Mesendoderm (in vitro differentiated cells): ENCODE measurements around the gene ADAM12.

ENCODE experiments used
- DNase-seq: peaks from one replicate; pipeline ENCODE4 v3.0.0; 2013
- H2AK5ac ChIP-seq: 2 replicates; pipeline ENCODE4 v1.6.1; 2013; ENCODE audit warnings: low read length, inconsistent platforms
- H2BK120ac ChIP-seq: 2 replicates; pipeline ENCODE4 v1.6.1; 2013; ENCODE audit warnings: low read depth, mild to moderate bottlenecking, low read length, moderate library complexity, mixed read lengths
- H2BK15ac ChIP-seq: replicated peaks from 2 replicates; pipeline ENCODE4 v1.6.1; 2013; ENCODE audit warnings: low read depth, mild to moderate bottlenecking, moderate library complexity
- H2BK5ac ChIP-seq: 2 replicates; pipeline ENCODE4 v1.6.1; 2013; ENCODE audit warnings: low read length, inconsistent platforms
- H3K18ac ChIP-seq: 2 replicates; pipeline ENCODE4 v1.6.1; 2013; ENCODE audit warnings: mild to moderate bottlenecking, low read length, mixed read lengths
- H3K23ac ChIP-seq: one replicate; pipeline ENCODE4 v1.6.1; 2013; ENCODE audit warnings: low read length
- H3K27ac ChIP-seq: 2 replicates; pipeline ENCODE4 v1.5.1; 2013; ENCODE audit warnings: low read depth, mild to moderate bottlenecking, inconsistent platforms, low read length, moderate library complexity
- H3K27me3 ChIP-seq: 2 replicates; pipeline ENCODE4 v1.6.1; 2013; ENCODE audit warnings: low read length, control low read depth, mild to moderate bottlenecking, inconsistent platforms; ENCODE audit not compliant: insufficient read depth, poor library complexity
- H3K36me3 ChIP-seq: 2 replicates; pipeline ENCODE4 v1.6.1; 2013; ENCODE audit warnings: low read length, inconsistent platforms; ENCODE audit not compliant: control insufficient read depth, insufficient read depth
- H3K4ac ChIP-seq: one replicate; pipeline ENCODE4 v1.6.1; 2013; ENCODE audit warnings: low read depth, mild to moderate bottlenecking, low read length, moderate library complexity
- H3K4me1 ChIP-seq: 2 replicates; pipeline ENCODE4 v1.6.1; 2013; ENCODE audit warnings: low read depth, low read length, inconsistent platforms; ENCODE audit not compliant: control insufficient read depth
- H3K4me2 ChIP-seq: 2 replicates; pipeline ENCODE4 v1.6.1; 2013; ENCODE audit warnings: low read length
- H3K4me3 ChIP-seq: 2 replicates; pipeline ENCODE4 v1.5.1; 2013; ENCODE audit warnings: mild to moderate bottlenecking, low read length
- H3K56ac ChIP-seq: one replicate; pipeline ENCODE4 v1.6.1; 2013; ENCODE audit warnings: low read length
- H3K79me1 ChIP-seq: 2 replicates; pipeline ENCODE4 v1.6.1; 2013; ENCODE audit warnings: low read length, inconsistent platforms
- H3K79me2 ChIP-seq: 2 replicates; pipeline ENCODE4 v1.6.1; 2013; ENCODE audit warnings: mild to moderate bottlenecking, low read length; ENCODE audit not compliant: control insufficient read depth, insufficient read depth
- H3K9ac ChIP-seq: 2 replicates; pipeline ENCODE4 v1.6.1; 2013; ENCODE audit warnings: low read length, inconsistent platforms
- H4K5ac ChIP-seq: one replicate; pipeline ENCODE4 v1.6.1; 2013; ENCODE audit warnings: low read length
- H4K8ac ChIP-seq: one replicate; pipeline ENCODE4 v1.6.1; 2013; ENCODE audit warnings: low read depth, mild to moderate bottlenecking, control low read depth, low read length, moderate library complexity
- WGBS: extraction: QIAGEN DNeasy Blood & Tissue Kit; methylation state at CpG from one replicate; pipeline ENCODE4 v1.1.7; 2013; ENCODE audit warnings: low lambda C conversion rate, missing lambda C conversion rate; ENCODE audit not compliant: insufficient coverage; ENCODE audit errors: extremely low coverage; 5-methylcytosine and 5-hydroxymethylcytosine counted together

The ADAM12 gene

GRCh38 chr10:126272526-126272925 is 115.8 kb downstream of the ADAM12 start:
- Histone ChIP-seq H4K5ac (no peak overlapping the region), H3K4ac (no peak overlapping the region), H3K79me1 (no peaks in the 10 kb centered on the region), H2AK5ac (no peak overlapping the region), H2BK120ac (no peak overlapping the region), H2BK5ac (no peak overlapping the region), H2BK15ac (no peak overlapping the region), H3K4me2 (no peak overlapping the region), H3K27me3 (no peaks in the 10 kb centered on the region), H3K23ac (no peak overlapping the region), H3K4me3 (no peak overlapping the region), H3K9ac (no peak overlapping the region), H3K36me3 (no peaks in the 10 kb centered on the region), H3K18ac (no peak overlapping the region), H3K56ac (no peak overlapping the region), H3K27ac (no peak overlapping the region), H4K8ac (no peak overlapping the region), H3K79me2 (no peaks in the 10 kb centered on the region), H3K4me1 (no peaks in the 10 kb centered on the region)
- DNase-seq = no peak
- WGBS = no CpG with 5 or more reads among the region's 2 CpGs

- no peak overlapping the region for H3K18ac ChIP-seq
- H2BK120ac ChIP-seq = no peak overlapping the region
- no peaks in the 10 kb centered on the region for H3K79me1 ChIP-seq
- no peak overlapping the region for H3K27ac ChIP-seq
- H2BK15ac ChIP-seq = no peak overlapping the region
- no peaks in the 10 kb centered on the region for H3K27me3 ChIP-seq
- H3K23ac ChIP-seq = no peak overlapping the region
- no peak overlapping the region for H3K4me2 ChIP-seq
- H3K79me2 ChIP-seq = no peaks in the 10 kb centered on the region
- no peak for DNase-seq
- H3K56ac ChIP-seq = no peak overlapping the region
- H3K4ac ChIP-seq = no peak overlapping the region
- no peaks in the 10 kb centered on the region for H3K36me3 ChIP-seq
- H2AK5ac ChIP-seq = no peak overlapping the region
- H3K4me3 ChIP-seq = no peak overlapping the region
- H2BK5ac ChIP-seq = no peak overlapping the region
- no CpG with 5 or more reads among the region's 5 CpGs for WGBS
- H3K9ac ChIP-seq = no peak overlapping the region
- H4K5ac ChIP-seq = no peak overlapping the region
- no peak overlapping the region for H4K8ac ChIP-seq
- no peaks in the 10 kb centered on the region for H3K4me1 ChIP-seq
Observed at GRCh38 chr10:126270111-126270510, 118.2 kb downstream of the ADAM12 start.

DNA sequence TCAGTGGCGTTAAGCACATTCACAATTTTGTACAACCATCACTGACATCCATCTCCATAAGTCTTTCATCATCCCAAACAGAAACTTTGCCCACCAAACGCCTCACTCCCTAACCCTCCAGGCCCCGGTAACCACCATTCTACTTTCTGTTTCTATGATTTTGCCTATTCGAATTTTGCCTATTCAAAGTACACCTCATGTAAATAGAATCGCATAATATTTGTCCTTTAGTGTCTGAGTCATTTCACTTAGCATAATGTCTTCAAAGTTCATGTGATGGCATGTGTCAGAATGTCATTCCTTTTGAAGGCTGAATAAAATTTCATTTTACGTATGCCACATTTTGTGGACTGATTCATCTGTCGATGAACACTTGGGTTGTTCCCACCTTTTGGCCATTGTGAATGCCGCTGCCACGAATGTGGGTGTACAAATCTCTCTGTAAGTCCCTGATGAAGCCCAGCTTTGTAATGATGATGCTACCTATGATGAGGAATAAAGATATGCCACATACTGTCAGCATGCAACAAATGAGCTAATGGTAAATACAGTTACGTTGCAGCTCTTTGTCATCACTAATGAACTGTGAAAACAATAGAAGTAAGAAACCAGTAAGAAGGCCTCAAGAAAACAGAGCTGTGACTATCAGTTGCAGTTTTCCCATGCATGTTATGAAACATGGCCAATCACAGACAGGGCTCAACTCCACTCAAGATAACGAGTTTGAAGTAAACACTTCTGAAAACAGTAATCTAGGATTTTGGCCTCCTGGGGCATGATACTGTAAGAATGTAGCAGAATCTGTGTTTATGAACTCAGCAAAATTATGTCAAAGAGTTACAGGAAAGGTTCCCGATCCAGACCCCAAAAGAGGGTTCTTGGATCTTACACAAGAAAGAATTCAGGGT is 120.0 kb downstream of the ADAM12 start:
- Histone ChIP-seq H3K79me2 (no peaks in the 10 kb centered on the region), H2AK5ac (no peak overlapping the region), H3K4me3 (no peak overlapping the region), H3K56ac (no peak overlapping the region), H3K79me1 (no peaks in the 10 kb centered on the region), H2BK120ac (no peak overlapping the region), H3K36me3 (no peaks in the 10 kb centered on the region), H4K8ac (no peak overlapping the region), H3K23ac (no peak overlapping the region), H3K18ac (no peak overlapping the region), H3K4me2 (no peak overlapping the region), H4K5ac (no peak overlapping the region), H3K9ac (no peak overlapping the region), H3K27me3 (no peaks in the 10 kb centered on the region), H2BK5ac (no peak overlapping the region), H2BK15ac (no peak overlapping the region), H3K4me1 (no peaks in the 10 kb centered on the region), H3K4ac (no peak overlapping the region), H3K27ac (no peak overlapping the region)
- no peak for DNase-seq
- WGBS = no CpG with 5 or more reads among the region's 12 CpGs

DNA sequence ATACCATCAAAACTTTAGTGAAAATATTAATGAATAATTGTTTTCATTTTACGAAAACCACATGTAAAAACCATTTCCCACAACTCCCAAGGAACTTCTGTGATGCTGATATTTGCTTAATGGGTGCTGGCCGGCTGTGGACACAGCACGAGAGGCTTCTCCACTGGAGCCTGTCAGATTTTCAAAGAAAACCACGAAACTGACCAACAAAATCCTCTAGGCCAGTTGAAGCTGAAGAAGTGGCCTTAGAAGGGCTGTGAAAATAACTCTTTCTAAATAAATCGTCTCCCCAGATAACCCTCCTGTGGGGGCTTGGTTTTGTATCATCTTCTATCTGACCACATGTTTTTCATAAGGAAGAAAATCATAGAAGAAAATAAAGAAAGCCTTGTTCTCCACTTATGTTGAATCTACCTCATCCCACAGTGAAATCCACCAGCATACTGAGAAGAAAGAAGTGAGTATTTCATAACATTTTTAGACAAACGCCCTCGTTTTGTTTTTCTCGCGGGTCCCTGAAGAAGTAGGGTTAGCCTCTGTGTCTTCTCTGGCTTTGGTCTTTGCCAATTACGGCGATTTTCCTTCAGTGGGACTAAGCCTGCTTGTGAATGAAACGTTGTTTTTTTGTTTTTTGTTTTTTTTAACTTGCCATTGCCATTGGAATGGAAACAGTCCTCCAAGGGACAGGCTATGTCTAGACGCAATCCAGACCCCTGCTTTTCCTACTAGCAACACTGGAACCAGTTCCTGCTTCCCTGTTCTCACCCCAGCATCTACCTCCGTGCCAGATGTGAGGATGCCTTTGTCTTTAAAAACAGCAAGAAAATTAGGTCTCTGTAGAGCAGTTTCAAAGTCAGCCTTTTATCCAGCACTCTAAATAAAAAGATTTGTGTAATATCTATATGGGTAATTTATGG is 123.9 kb downstream of the ADAM12 start:
- Histone ChIP-seq H4K8ac (no peak overlapping the region), H3K79me1 (no peaks in the 10 kb centered on the region), H3K23ac (no peak overlapping the region), H3K18ac (no peak overlapping the region), H3K4ac (no peak overlapping the region), H3K79me2 (no peaks in the 10 kb centered on the region), H3K4me2 (no peak overlapping the region), H3K4me1 (no peaks in the 10 kb centered on the region), H3K9ac (no peak overlapping the region), H3K56ac (no peak overlapping the region), H2AK5ac (no peak overlapping the region), H2BK15ac (no peak overlapping the region), H2BK5ac (no peak overlapping the region), H4K5ac (no peak overlapping the region), H3K27ac (no peak overlapping the region), H3K27me3 (no peaks in the 10 kb centered on the region), H3K36me3 (no peaks in the 10 kb centered on the region), H2BK120ac (no peak overlapping the region), H3K4me3 (no peak overlapping the region)
- whole genome bisulfite sequencing = no CpG with 5 or more reads among the region's 14 CpGs
- DNase-seq = no peak

DNA sequence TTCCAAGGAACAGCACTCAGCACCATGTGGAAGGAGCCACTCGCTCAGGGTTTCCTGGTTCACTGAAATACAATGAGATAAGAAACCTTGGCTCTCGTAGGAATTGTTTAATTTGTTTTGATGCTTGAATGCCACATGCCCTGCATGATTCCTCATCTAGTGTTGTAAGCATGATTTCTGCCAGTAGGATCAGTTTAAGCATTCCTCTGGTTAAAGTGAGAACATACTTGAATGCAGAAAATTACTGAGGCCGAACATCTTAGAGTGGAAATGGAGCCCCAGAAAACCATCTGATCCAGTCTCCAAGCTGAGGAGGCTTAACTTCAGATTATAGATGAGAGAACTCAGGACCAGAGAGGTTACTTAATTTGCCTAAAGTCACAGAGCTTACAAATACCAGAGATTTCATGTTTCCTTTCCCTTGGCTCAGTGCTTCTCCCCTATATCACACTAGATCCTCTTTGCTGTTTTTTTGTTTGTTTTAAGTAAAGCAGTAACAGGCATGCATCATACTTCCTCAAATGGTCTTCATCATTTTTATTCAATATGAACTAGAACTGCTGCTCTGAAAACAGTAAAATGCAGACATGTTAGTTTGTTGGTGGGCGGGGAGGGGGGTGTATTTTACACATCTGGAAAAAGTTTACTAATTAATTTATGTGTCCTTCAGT is 125.1 kb downstream of the ADAM12 start:
- Histone ChIP-seq H3K18ac (no peak overlapping the region), H4K5ac (no peak overlapping the region), H3K56ac (no peak overlapping the region), H2BK15ac (no peak overlapping the region), H3K23ac (no peak overlapping the region), H3K4me2 (no peak overlapping the region), H2BK120ac (no peak overlapping the region), H2AK5ac (no peak overlapping the region), H2BK5ac (no peak overlapping the region), H3K36me3 (no peaks in the 10 kb centered on the region), H3K79me1 (no peaks in the 10 kb centered on the region), H3K9ac (no peak overlapping the region), H3K4me1 (no peaks in the 10 kb centered on the region), H3K27me3 (no peaks in the 10 kb centered on the region), H3K4me3 (no peak overlapping the region), H3K27ac (no peak overlapping the region), H3K79me2 (no peaks in the 10 kb centered on the region), H4K8ac (no peak overlapping the region), H3K4ac (no peak overlapping the region)
- no peak for DNase-seq
- no CpG with 5 or more reads among the region's 4 CpGs for WGBS
